Activated CD4-positive, alpha-beta T cell treated with anti-CD3 and anti-CD28 coated beads for 36 hours (primary cell): ENCODE results near the gene APOL1. TPM values are rescaled to one million over a fixed set of nuclear protein-coding genes. Genes with fewer than 3 reads are reported as not detected.
A peak's percentile ranks its signal among the peaks of the same experiment; 100 is the strongest.

Experiments used
- ATAC-seq: fragments of 200-7000 bp; cut with Tn5 transposase; one replicate; pipeline ENCODE4 v1.10.0; 2021; ENCODE audit warnings: mild to moderate bottlenecking, moderate library complexity
- CTCF ChIA-PET: fragments of 350-600 bp; sonication (Branson Sonifier 250); formaldehyde crosslinking; loops from one replicate; lab custom pipeline; 2021; ENCODE audit warnings: antibody characterized with exemption; lab: Charles Lee
- POLR2A ChIA-PET: fragments of 350-600 bp; sonication (Branson Sonifier 250); formaldehyde crosslinking; loops from one replicate; lab custom pipeline; 2021; ENCODE audit warnings: antibody characterized with exemption, inconsistent platforms; lab: Charles Lee
- DNase-seq: peaks from one replicate; pipeline ENCODE4 v3.0.0-alpha.2; 2020
- H3K27ac Mint-ChIP-seq: one replicate; pipeline ENCODE4 v1.8.0; 2021; ENCODE audit warnings: mixed read lengths
- H3K27me3 Mint-ChIP-seq: one replicate; pipeline ENCODE4 v1.8.0; 2021; ENCODE audit warnings: mixed read lengths
- H3K36me3 Mint-ChIP-seq: one replicate; pipeline ENCODE4 v1.8.0; 2021; ENCODE audit warnings: low read depth, mixed read lengths
- H3K4me1 Mint-ChIP-seq: one replicate; pipeline ENCODE4 v1.8.0; 2021; ENCODE audit warnings: mixed read lengths
- H3K4me3 Mint-ChIP-seq: one replicate; pipeline ENCODE4 v1.8.0; 2021; ENCODE audit warnings: mild to moderate bottlenecking, moderate library complexity, mixed read lengths
- H3K9me3 Mint-ChIP-seq: one replicate; pipeline ENCODE4 v1.8.0; 2021; ENCODE audit warnings: low read depth, mixed read lengths
- intact Hi-C, 2 experiments: fragments of 100-400 bp; cut with DNase I in 1 of 2; cut with micrococcal nuclease in 1 of 2; formaldehyde crosslinking; loops; one replicate each; pipeline versions ENCODE4 v1.14.2 to v1.15.1; 2022 to 2024; cut with DNase I, micrococcal nuclease
- total RNA-seq, 2 experiments: library from RNA; stranded (reverse); gene quantifications; one replicate each; pipeline ENCODE4 v1.2.3, GENCODE V29; 2021

Gene APOL1
- total RNA-seq, 2 experiments from 2014 or later, result 32.0 to 37.2 TPM

GRCh38 chr22:36234919-36235318, 18.0 kb upstream of the APOL1 start:
- intact Hi-C loops, result loop anchor here in 1 of 2 experiments (5.0 kb wide), 2 partner anchors 42 to 88 kb away; no protein-coding TSS in a partner anchor
- ChIA-PET CTCF (no interaction called here), POLR2A (no interaction called here)
- Mint-ChIP-seq H3K27me3 (no peaks in the 10 kb centered on the region), H3K36me3 (peaks cover 73% of the 10 kb centered on the region), H3K4me3 (no peak overlapping the region), H3K27ac (no peak overlapping the region), H3K9me3 (no peaks in the 10 kb centered on the region), H3K4me1 (peaks cover 49% of the 10 kb centered on the region)
- no peak for DNase-seq
- ATAC-seq, result no peak

- H3K27me3 Mint-ChIP-seq, result no peaks in the 10 kb centered on the region
- H3K36me3 Mint-ChIP-seq, result peaks cover 70% of the 10 kb centered on the region
- ChIA-PET POLR2A (interaction anchor here (0.7 kb wide), 1 partner anchor 115 kb away, joined by 4 read pairs; no protein-coding TSS in a partner anchor), CTCF (interaction anchor here (0.7 to 2.7 kb wide), 4 partner anchors 11 to 43 kb away, joined by 4 to 12 read pairs (median 4); no protein-coding TSS in a partner anchor)
- no peak for ATAC-seq
- no peak for DNase-seq
- intact Hi-C loops, result loop anchor here in 1 of 2 experiments (5.0 kb wide), 2 partner anchors 42 to 88 kb away; no protein-coding TSS in a partner anchor
- H3K4me1 Mint-ChIP-seq, result peaks cover 51% of the 10 kb centered on the region
- H3K9me3 Mint-ChIP-seq, result no peaks in the 10 kb centered on the region
- peak overlapping the region; percentile 98 for H3K4me3 Mint-ChIP-seq
- peak overlapping the region; percentile 52 for H3K27ac Mint-ChIP-seq
These were observed 17.3 kb upstream of the APOL1 start for GRCh38 chr22:36235585-36235984.

DNA sequence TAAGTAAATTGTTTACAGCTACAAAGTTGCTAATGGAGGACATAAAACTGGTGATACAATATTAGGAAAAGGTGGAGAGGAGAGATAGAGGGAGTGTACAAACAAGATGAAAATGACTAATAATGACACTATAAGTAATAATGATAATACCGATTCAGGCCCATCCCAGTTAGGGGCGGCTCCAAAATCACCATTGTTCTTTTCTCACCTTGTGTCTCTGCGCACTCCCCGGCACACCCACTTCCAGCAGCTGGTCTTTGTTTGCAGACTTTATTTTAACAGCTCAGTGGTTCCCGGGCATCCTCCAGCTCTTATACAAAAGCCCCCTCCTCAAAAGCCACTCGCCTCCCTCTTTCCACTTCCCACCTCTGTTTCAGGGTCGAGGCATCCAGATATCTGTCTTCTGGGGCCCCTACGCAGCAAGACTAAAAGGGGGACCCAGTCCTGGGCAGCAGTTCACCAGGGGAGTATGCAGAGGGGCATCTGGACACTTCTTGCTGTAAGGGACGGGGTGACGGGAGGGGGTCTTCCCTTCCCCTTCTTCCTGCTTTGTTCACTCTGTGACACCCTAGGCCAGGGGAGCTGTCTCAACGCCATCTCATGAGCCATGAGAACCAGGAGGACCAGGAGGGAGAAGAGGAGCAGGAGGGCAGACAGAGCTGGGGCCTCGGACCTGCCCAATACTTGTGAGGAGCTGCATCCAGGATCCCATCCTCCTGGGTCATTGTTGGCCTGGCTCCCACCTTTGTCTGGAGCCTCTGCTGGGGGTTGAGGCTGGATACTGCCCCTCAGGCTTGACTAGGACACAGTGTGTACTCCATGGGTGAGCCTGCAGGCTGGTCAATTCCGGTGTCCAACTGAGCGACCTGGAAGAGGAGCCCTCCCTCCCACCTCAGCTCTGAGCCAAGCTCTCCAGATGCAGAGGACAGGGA, 16.3 kb upstream of the APOL1 start:
- POLR2A ChIA-PET, result interaction anchor here (0.6 to 1.6 kb wide), 3 partner anchors 9 to 293 kb away, joined by 5 to 6 read pairs (median 6); partner anchors contain the start of gene APOL1
- no peak for ATAC-seq

GRCh38 chr22:36237462-36238372, 15.2 kb upstream of the APOL1 start:
- Mint-ChIP-seq H3K27ac (peak overlapping the region; percentile 99), H3K4me3 (peak overlapping the region; percentile 98), H3K4me1 (peaks cover 47% of the 10 kb centered on the region), H3K9me3 (no peaks in the 10 kb centered on the region), H3K27me3 (no peaks in the 10 kb centered on the region), H3K36me3 (peaks cover 53% of the 10 kb centered on the region)
- DNase-seq (peak; percentile 51), ATAC-seq (peak; percentile 24)
- intact Hi-C loops, result loop anchor here (2.0 to 5.0 kb wide), 4 partner anchors 39 to 90 kb away; no protein-coding TSS in a partner anchor
- ChIA-PET POLR2A (interaction anchor here (0.8 to 1.6 kb wide), 3 partner anchors 10 to 15 kb away, joined by 4 to 6 read pairs (median 6); partner anchors contain the start of gene APOL1), CTCF (interaction anchor here (0.7 to 4.4 kb wide), 13 partner anchors 10 to 233 kb away, joined by 3 to 46 read pairs (median 4); partner anchors contain the start of gene APOL1)

More for the DNA sequence above, 16.3 kb upstream of the APOL1 start:
- Mint-ChIP-seq H3K4me1 (peaks cover 49% of the 10 kb centered on the region), H3K4me3 (peak overlapping the region; percentile 98), H3K27me3 (no peaks in the 10 kb centered on the region), H3K27ac (no peak overlapping the region), H3K9me3 (no peaks in the 10 kb centered on the region), H3K36me3 (peaks cover 60% of the 10 kb centered on the region)
- intact Hi-C loops, result loop anchor here (2.0 to 5.0 kb wide), 3 partner anchors 41 to 89 kb away; no protein-coding TSS in a partner anchor
- CTCF ChIA-PET, result interaction anchor here (0.5 to 4.4 kb wide), 9 partner anchors 12 to 234 kb away, joined by 3 to 46 read pairs (median 4); partner anchors contain the start of gene APOL1
- DNase-seq, result no peak

GRCh38 chr22:36238373-36239149, 14.4 kb upstream of the APOL1 start:
- peak overlapping the region; percentile 99 for H3K27ac Mint-ChIP-seq
- peak; percentile 37 for DNase-seq
- intact Hi-C loops, result loop anchor here (1.0 to 5.0 kb wide), 6 partner anchors 15 to 291 kb away; partner anchors contain the start of genes APOL1 (in 2 of the 2) and EIF3D (in 1 of the 2)
- H3K36me3 Mint-ChIP-seq, result peaks cover 49% of the 10 kb centered on the region
- ChIA-PET CTCF (interaction anchor here (0.6 to 4.4 kb wide), 31 partner anchors 11 to 292 kb away, joined by 3 to 46 read pairs (median 4); partner anchors contain the start of genes APOL1, APOL3 and FOXRED2), POLR2A (interaction anchor here (0.6 to 1.7 kb wide), 7 partner anchors 12 to 591 kb away, joined by 3 to 6 read pairs (median 4); partner anchors contain the start of gene APOL1)
- H3K4me1 Mint-ChIP-seq, result peaks cover 47% of the 10 kb centered on the region
- peak; percentile 3 for ATAC-seq
- no peaks in the 10 kb centered on the region for H3K9me3 Mint-ChIP-seq
- peak overlapping the region; percentile 98 for H3K4me3 Mint-ChIP-seq
- H3K27me3 Mint-ChIP-seq, result no peaks in the 10 kb centered on the region

DNA sequence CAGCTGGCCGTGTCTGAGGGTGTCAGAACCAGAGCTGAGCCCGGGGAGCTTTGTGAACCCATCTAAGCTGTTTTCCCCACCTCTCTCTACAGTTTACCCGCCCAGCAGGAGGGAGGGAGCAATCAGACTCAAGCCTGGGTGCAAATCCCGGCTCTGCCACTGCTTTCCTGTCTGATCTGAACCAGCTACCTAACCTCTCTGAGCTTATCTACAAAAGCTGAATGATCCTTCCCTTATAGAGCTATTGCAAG, 13.9 kb upstream of the APOL1 start:
- H3K4me1 Mint-ChIP-seq, result peaks cover 47% of the 10 kb centered on the region
- peak; percentile 32 for DNase-seq
- intact Hi-C loops, result loop anchor here (1.0 to 5.0 kb wide), 6 partner anchors 14 to 290 kb away; partner anchors contain the start of genes APOL1 (in 2 of the 2) and EIF3D (in 1 of the 2)
- peaks cover 45% of the 10 kb centered on the region for H3K36me3 Mint-ChIP-seq
- H3K27me3 Mint-ChIP-seq, result no peaks in the 10 kb centered on the region
- H3K27ac Mint-ChIP-seq, result peak overlapping the region; percentile 99
- ChIA-PET CTCF (interaction anchor here (0.6 to 4.4 kb wide), 26 partner anchors 12 to 293 kb away, joined by 3 to 46 read pairs (median 4); partner anchors contain the start of genes APOL1, APOL3 and FOXRED2), POLR2A (interaction anchor here (0.6 to 1.7 kb wide), 6 partner anchors 12 to 591 kb away, joined by 3 to 6 read pairs (median 4); partner anchors contain the start of gene APOL1)
- H3K9me3 Mint-ChIP-seq, result no peaks in the 10 kb centered on the region
- no peak for ATAC-seq
- H3K4me3 Mint-ChIP-seq, result peak overlapping the region; percentile 98

GRCh38 chr22:36239401-36240171, 13.3 kb upstream of the APOL1 start, which contains the start of gene APOL2:
TSS of gene APOL2 (minus strand) at chr22:36239527. CDS start at chr22:36233162, 6,365 bp downstream.
- H3K27ac Mint-ChIP-seq, result peak within 1 kb of the TSS; percentile 99
- POLR2A ChIA-PET, result interaction anchor here (0.6 to 1.7 kb wide), 5 partner anchors 14 to 592 kb away, joined by 3 to 6 read pairs (median 3); partner anchors contain the start of gene APOL1
- peak; percentile 96 for ATAC-seq
- peak; percentile 93 for DNase-seq
- H3K27me3 Mint-ChIP-seq, result no peaks in the 10 kb centered on the region
- intact Hi-C loops, result loop anchor here (1.0 to 5.0 kb wide), 6 partner anchors 14 to 290 kb away; partner anchors contain the start of genes APOL1 (in 2 of the 2) and EIF3D (in 1 of the 2)
- peak within 1 kb of the TSS; percentile 98 for H3K4me3 Mint-ChIP-seq
- H3K9me3 Mint-ChIP-seq, result no peaks in the 10 kb centered on the region
- H3K36me3 Mint-ChIP-seq, result peaks cover 40% of the 10 kb centered on the region
- CTCF ChIA-PET, result interaction anchor here (0.6 to 4.4 kb wide), 30 partner anchors 12 to 293 kb away, joined by 3 to 46 read pairs (median 4); partner anchors contain the start of genes APOL1, APOL3 and FOXRED2
- peaks cover 42% of the 10 kb centered on the region for H3K4me1 Mint-ChIP-seq

- Mint-ChIP-seq H3K4me1 (peaks cover 6% of the 10 kb centered on the region), H3K4me3 (no peak overlapping the region), H3K9me3 (peaks cover 5% of the 10 kb centered on the region), H3K27ac (no peak overlapping the region), H3K27me3 (no peaks in the 10 kb centered on the region), H3K36me3 (peaks cover 7% of the 10 kb centered on the region)
- intact Hi-C loops, result no loop called here
- ATAC-seq (no peak), DNase-seq (no peak)
- ChIA-PET CTCF (interaction anchor here (0.6 to 1.6 kb wide), 9 partner anchors 9 to 997 kb away, joined by 3 to 4 read pairs (median 3); partner anchors contain the start of gene APOL1), POLR2A (interaction anchor here (0.6 to 1.2 kb wide), 2 partner anchors 22 to 222 kb away, joined by 3 to 6 read pairs; no protein-coding TSS in a partner anchor)
These were observed 8.9 kb upstream of the APOL1 start for GRCh38 chr22:36243986-36244385.
